ENCODE results near the gene CYLD.

Gene CYLD

DNA sequence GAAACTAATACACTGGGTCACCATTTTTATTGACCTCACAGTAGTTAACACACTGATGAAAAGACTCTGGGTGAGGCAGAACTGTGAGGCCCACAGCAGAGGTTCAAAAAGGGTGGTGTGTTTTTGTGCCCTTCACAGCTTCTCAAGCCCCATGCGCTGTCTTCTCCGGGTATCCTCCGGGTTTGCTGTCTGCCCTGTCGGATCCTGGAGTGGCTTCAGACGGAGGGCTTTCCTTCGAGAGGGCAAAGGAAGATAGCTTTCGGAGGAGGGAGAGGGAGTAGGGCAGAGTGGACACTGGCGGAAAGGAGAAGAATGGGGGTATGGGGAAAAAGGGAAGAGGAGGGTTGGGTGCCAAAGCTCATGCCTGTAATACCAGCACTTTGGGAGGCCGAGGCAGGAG is 80.8 kb downstream of the CYLD start:
- DNase-seq, result no peak

DNA sequence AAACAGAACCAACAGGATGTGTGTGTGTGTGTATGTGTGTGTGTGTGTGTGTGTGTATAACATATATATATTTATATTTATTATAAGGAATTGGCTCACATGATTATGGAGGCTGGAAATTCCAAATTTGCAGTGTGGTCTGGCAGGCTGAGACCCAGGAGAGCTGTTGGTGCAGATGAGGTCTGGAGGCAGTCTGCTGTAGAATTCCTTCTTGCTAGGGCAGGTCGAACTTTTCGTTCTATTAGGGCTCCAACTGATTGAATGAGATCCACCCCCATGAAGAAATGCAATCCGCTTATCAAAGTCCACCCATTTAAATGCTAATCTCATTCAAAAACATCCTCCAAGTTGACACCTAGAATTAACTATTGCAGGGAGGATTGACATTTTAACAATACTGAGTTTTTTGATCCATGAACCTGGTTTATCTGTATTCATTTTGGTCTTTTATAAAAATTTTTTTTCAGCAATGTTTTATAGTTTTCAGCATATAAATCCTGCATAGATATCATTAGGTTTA is 85.0 kb downstream of the CYLD start:
- DNase-seq, result no peak

DNA sequence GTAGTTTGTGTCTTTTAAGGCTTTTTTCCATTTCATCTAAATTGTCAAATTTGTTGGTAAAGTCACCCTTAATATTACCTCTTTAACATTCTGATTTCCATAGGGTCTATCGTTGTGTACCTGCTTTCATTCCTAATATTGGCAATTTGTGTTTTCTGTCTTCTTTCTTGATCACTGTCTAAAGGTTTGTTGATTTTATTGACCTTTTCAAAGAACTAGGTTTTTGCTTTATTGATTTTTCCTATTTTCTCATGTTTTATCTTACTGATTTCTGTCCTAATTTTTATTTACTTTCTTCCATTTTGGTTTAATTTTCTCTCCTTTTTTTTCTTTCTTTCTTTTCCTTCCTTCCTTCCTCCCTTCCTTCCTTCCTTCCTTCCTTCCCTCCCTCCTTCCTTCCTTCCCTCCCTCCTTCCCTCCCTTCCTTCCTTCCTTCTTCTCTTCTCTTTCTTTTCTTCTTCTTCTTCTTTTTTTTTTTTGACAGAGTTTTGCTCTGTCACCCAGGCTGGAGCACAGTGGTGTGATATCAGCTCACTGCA is 86.3 kb downstream of the CYLD start:
- DNase-seq, result no peak

DNA sequence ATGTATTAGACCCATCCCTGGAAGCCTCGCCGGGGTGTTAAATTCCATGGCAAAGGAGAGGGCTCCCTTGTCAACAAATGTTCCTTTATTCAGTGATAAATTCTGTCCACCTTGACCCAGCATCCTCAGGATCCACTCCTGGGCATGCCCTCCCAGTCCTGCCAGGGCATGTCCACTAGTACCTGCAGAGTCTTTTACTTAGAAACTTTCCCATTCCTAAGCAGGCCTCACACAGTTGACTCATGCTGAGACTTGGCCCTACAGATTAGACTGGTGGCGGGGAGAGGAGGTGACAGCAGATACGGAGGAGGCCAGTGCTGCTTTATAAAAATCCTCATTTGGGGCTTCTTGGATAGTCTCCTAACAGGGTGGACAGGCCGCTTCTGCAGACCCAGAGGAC is 88.8 kb downstream of the CYLD start:
- DNase-seq, result no peak

DNA sequence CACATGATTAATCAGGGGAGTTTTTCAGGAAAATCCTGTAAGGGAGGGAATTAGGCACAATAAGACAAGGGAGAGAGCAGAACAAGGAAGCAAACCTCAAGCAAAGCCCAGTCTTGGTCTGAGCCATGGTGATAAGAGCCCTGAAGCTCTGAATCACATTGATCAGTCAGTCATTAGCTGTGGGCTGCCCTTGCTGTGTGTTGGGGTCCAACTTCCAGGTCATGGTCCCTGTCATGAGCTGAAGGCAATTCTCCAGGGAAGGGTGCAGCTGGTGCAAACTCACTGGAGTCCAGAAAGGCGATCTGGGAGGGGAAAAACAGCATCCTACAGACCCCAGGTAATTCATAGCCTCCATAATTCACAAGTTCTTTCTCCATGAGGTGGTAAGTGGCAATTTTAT is 89.9 kb downstream of the CYLD start:
- no peak for DNase-seq

DNA sequence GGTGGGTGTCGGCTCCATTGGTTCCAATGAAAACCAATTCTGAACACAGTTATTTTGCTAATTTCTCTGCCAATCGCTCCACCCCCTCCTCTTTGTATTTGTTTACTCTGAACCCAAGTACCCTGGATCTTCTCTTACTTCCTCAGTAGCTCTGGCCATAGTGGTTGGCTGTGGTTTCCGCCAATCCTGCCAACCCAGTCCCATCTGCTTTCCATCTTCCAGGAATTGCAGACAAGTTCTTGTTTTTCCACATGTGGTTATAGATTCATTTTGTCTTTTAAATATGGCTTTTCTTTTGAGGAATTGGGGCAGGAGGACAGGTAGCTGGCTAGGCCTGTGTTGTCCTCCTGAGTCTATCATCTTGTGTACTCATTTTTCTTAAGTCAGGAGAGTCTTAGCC is 92.0 kb downstream of the CYLD start:
- no peak for DNase-seq

DNA sequence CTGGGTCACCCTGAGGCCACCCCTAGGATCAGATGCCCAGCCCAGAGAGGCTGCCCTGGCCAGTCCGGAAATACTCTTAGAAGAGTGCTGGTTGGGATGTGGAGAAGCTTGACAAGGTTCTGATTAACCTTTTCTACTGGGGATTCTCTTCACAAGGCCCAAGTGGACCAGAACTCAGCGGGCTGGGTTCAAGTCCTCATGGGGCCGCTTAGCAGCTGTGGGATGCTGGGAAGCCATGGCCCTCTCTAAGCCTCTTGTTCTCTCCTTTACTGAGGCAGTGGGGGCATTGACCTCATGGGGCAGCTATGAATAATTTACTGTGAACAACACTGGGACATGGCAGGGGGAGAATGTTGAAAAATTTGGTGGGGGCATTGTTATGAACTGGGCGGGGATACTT is 92.8 kb downstream of the CYLD start:
- no peak for DNase-seq

DNA sequence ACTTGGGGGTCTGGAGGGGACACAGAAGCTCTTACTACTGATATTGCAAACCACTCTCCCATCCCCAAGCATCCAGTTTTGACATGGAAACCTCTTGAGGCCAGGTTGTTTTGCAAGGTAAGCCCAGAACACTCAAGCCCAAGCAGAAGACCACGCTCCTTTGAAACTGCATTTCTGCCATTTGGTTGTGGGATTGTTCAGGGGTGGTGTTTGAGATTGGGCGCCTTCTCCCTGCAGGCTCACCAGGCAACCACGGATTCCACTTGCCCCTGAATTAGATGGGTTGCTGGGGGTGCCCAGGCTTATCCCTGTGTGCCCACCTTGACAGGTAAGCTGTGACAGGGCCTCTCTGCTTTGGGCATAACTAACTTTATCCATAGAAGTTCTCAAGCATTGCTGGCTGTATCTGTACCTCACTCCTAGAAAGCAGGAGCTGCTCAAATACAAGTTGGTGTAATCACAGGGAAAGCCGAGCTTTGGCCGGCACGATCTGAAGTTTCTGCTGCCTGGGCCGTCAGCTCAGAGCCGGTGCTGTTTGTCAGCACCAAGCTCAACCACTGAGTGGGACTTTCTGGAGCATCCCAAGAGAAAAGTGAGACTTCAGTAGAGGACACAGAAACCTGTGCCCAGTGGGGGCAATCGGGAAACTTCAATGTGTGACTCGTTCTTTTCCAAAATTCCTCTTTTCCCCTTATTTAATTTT is 93.6 kb downstream of the CYLD start:
- DNase-seq, result no peak

DNA sequence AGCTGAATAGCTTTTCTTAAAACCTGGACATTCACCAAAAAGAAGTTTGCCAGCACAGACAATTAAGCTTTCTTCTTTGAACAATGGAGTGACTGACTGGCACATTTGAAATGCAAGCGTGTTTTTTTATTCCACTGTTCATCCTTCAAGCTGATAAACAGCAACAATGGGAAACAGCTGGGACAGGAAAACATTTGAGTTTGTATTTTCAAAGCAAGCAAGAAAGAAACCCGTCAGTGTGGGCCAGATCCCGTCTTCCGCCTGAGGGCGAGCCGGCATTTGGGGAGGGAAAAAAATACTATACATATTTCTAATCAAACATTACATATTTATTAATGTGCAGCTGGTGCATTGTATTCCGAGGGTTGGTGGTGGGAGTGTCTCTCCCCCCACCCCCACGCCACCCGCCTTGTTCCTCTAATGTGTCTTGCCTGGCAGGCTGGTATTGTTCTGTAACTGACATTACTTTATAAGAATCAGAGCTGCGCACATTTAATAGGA is 94.3 kb downstream of the CYLD start:
- DNase-seq, result no peak

DNA sequence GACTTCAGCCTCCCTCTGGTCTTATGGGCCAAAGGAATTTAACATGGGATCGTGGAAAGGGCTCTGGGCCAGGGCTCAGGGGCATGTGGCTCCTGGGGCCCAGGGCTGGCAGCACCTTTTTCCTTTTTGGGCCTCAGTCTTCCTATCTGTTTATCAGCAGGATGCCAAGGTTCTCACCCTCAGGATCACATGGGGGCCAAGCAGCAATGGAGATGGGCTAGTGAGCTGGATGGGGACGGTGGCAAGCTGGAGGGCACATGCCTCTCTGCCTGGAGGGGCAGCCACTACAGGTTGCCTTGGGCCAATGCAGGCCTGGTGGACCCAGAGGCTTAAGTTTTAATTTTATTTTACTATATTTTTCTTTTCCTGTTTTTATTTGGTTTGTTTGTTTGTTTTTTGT is 95.4 kb downstream of the CYLD start:
- DNase-seq, result no peak

DNA sequence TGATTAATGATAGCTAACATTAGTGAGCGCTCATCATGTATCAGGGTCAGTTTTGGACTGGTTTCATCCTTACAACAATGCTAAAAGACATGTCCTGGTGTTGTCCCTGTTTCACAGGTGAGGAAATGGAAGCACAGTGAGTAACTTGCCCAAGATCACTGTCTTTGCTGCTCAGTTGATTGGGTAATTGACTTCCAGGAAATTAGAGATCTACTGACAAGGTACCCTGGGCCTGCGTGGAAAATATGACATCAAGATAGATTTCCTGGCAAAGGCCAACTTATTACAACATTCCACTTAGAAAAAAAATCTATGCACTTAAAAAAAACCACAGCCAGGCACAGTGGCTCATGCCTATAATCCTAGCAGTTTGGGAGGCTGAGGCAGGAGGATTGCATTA is 96.3 kb downstream of the CYLD start:
- DNase-seq, result no peak

DNA sequence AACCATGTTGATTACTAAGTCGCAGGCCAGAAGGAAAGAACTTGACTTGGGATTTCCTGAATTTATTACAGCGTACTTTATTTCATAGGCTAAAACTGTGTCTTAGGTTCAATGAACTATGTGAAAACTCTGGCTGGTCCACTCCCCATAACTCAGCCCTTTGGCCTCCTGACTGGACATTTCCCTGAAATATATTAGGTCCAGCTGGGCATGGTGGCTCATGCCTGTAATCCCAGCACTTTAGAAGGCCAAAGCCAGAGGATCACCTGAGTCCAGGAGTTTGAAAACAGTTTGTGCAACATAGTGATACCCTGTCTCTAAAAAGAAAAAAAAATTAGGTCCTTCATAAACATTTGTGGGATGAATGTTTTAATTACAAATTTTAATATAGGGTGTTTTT is 97.0 kb downstream of the CYLD start:
- no peak for DNase-seq

DNA sequence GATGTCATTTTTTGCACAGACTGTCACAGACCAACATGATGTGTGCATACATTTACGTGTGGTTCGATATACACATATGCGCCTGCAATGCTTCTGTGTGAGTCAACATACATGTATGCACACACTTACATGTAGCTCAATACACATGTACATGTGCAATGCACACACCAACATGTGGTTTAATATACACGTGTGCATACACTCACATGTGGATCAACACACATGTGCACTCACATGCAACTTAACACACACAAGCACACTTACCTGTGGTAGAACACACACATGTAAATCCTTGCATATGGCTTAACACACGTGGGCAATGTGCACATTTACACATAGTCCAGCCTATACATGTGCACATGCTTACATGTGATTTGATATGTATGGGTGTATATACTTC is 97.5 kb downstream of the CYLD start:
- no peak for DNase-seq

DNA sequence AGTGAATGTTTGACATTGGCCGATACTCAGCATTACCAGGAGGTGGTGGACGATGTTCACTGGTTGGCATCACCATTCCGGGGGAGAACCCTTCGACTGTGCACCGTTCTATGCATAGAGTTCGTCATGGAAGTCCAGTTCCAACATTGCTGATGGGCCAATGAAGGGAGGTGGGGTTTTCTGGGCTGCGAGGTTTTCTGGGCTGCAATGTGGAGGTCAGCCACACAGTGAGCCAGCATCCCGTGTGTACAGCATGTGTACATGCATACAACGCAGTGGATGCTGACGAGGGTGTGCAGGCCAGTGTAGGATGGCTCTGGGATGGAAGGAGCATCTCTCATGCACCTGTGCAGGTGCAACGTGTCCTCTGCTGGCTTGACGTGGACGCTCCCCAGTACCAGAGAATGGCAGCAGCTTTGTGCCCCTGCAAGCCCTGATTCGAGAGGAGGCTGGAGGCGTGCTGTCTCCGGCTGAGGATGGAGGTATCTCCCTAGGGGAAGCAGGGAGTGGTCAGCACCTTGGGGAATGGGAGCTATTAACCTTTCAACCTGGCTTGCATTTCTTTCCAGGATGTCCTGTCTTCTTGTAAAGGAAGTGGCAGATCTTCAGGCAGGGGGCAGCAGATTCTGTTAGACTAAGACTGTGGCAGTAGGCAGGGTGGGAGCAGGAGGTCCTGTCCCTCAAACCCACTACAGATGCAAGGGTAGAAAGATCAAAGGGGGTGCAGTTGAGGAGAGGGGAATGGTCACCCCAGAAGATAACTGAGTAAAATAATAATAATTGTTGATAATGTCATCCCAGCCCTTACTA is 98.2 kb downstream of the CYLD start:
- DNase-seq, result no peak

DNA sequence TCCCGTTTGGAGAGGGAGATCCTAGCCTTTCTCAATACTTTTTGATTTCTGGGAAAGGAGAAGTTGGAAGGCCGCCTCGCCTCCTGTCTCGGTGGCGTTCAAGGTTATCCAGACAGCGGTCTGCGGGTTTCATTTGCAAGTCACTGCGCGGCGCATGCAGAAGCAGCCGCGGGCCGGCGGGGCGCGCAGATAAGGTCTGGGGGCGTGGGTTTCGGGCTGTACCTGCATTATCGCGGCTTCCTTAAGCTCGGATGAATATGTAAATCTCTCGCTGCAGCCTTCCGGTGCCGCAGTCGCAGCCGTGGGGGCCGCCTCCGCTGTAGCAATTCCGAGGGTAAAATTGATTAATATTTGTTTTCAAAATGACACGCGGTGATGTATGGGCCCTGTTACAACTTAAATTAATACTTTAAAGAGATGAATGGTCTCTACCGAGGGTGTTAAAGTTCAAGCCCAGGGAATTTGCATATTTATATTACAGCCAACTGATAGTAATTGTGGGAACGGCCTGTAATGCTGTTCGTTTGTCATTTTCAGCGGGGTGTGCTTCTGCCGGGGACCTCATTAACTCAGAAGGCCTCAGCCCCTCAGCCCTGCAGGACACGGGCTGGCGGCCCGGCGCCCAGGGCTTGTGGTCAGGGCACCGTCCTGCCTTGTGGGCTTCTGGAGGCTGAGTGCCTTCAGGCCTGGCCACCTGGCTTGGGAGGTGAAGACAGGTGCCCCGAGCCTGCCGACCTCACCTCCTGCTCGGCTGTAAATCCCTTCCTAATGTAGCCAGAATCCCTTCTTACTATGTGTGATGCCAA is 99.4 kb downstream of the CYLD start:
- DNase-seq, result no peak

DNA sequence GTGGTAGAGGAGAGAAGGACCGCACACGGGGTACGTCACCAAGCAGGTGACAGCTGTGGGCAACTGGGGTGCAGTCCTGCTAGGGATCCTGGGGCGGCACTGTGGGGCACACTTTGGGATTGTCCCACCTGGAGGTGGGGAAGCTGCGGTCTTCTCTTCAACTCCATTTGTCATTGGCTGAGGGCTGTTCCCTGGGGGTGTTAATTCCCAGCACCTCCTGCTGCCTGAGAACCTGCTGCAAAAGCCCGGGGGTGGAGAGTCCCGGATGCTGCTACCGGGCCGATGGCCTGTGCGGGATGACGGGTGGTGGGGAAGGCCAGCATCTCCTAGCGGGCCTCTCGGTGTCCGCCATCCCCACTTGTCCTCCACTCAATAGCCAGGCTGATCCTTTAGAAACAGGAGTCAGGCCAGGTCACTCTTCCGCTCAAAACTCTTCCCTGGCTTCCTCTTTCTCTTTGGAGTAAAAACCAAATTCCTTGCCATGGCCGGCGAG is 100.2 kb downstream of the CYLD start:
- no peak for DNase-seq

DNA sequence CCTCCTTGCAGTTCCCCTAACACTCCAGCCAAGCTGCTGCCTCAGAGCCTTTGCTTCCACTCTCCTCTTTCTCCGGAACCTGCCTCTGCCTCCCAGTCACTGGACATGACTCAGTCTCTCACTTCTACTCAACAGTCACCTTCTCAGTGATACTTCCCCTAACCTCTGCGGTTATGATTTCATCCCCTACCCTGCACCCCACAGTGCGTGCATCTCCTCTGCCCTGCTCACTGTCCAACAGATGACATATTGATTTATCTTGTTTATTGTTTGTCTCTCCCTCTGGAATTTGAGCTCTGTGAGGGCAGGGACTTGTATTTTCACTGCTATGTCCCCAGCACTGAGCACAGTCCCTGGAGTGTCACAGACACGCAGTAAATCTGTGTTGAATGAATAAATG is 100.7 kb downstream of the CYLD start:
- DNase-seq, result no peak

DNA sequence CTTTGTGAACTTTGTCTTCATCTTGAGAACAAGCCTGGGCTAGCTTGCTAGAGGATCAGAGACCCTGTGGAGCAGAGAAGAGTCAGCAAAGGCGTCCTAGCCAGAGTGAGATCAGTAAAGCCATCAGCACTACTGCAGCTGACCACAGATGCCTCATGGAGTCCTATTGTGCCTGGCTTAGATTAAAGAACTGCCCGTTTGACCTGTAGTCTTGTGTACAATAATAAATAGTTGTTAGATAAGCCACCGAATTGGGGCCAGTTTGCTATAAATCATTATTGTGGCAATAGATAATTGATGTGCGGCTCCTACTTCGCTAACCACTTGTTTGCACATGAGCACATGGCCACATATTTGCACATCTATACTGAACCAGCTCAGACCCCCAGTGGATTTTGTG is 103.0 kb downstream of the CYLD start:
- no peak for DNase-seq

DNA sequence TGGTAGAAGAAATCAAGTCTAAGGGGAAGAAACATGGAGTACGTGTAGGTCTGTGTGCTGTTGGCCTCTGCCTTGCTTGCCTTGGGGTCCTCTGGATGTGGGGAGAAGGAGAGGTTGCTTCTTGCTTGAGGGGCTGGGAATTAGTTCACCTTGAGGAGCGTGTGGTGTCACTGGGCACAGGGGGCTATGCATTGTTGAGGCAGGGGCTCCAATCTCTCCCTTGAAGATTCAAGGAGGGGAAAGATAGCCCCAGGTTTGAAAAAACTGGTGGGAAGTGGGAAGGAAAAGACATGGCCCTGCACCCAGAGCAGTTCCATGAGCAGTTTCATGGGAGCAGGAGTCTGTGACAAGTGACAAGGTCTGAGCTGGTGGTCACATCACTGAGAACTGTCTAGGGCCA is 103.4 kb downstream of the CYLD start:
- DNase-seq, result no peak

DNA sequence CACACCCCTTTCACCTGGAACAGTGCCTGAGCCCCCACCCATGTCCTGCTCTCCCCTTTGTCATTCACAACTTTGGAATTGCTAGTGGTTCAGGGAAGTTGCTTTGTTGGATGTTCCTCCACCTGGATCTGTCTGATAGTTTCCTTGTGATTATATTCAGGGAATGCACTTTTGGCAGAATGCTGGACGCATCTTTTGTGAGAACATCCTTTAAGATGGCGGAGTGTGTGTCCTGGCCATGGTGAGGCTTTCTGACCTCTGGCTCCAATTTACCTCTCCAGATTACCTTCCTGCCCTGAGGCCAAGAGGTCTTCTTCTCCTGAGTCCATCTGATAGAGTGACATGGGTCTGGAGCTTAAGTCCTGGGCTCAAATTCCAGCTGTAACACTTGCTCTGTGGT is 104.6 kb downstream of the CYLD start:
- DNase-seq, result no peak

DNA sequence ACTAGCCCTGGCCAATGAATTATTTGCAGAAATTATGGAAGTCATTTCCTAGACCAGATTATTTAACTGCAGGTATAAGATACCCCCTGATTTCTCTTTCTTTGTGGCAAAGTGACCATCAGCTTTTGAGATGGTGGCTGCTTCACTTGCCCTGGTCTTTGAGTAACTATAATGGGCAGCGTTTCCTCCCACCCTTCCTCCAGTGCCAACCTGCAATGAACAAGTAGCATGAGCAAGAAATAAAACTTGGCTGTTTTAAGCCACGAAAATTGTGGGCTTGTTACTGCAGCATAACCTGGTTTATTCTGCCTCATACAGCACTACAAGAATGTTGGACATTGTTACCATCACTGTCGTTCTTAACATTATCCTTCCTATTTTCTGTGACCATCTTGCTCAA is 105.3 kb downstream of the CYLD start:
- DNase-seq, result no peak

DNA sequence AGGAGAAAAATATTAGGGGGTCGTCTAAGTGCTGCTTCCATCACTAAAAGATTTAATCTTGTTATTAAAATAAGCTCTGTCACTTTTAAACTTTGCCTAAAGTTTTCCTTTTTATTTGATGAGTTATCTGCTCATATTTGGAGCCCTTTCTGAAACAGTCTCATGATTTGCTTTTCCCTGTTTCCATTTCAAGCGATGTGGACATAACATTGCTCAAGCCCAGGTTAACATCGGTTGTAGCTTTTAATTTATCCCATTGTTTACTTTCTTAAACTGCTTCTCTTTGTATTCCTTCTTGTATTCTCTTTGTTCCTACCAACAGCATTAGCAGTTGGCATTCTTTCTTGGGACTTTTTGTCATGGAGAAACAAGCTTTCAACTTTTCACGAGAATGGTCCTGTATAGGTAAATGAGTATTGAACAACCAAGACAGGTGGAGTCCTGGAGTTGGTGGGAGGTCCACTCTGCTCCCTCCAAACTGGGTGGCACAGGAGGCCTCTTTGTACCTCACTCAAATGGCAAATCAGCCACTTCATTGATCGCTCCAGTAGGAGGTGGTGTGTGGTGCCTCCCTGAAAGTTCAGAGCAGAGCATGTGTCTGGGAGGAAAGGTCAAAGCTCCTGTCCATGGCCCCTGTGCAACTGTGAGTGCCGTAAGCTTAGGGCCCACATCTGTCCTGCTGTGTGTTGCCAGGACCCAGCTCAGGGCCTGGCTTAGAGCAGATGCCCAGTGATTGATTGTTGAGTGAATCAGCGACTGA is 107.0 kb downstream of the CYLD start:
- no peak for DNase-seq
